Effector memory CD8-positive, alpha-beta T cell (primary cell): ENCODE results near the gene DNAH17.

Experiments
- ATAC-seq: fragments of 150-1000 bp; cut with Tn5 transposase; replicated peaks from 2 replicates; pipeline ENCODE4 v1.10.0; 2021; ENCODE audit warnings: mild to moderate bottlenecking, moderate library complexity
- DNase-seq, 3 experiments: peaks; one replicate each; pipeline ENCODE4 v3.0.0; 2021
- H3K27ac Mint-ChIP-seq, 2 donors: one replicate each; pipeline ENCODE4 v1.8.0; 2022; ENCODE audit warnings: mild to moderate bottlenecking in 2 of 2, mixed read lengths in 2 of 2, moderate library complexity in 2 of 2
- H3K27me3 Mint-ChIP-seq, 2 donors: one replicate each; pipeline ENCODE4 v1.8.0; 2022; ENCODE audit warnings: mixed read lengths in 2 of 2
- H3K36me3 Mint-ChIP-seq: one replicate; pipeline ENCODE4 v1.8.0; 2022; ENCODE audit warnings: mild to moderate bottlenecking, moderate library complexity, mixed read lengths; ENCODE audit not compliant: insufficient read depth
- H3K4me1 Mint-ChIP-seq, 2 donors: one replicate each; pipeline ENCODE4 v1.8.0; 2022; ENCODE audit warnings: low read depth in 2 of 2, mixed read lengths in 2 of 2
- H3K4me3 Mint-ChIP-seq, 2 donors: one replicate each; pipeline ENCODE4 v1.8.0; 2022; ENCODE audit warnings: mild to moderate bottlenecking in 2 of 2, mixed read lengths in 2 of 2, moderate library complexity in 2 of 2
- H3K9me3 Mint-ChIP-seq, 2 donors: one replicate each; pipeline ENCODE4 v1.8.0; 2022; ENCODE audit warnings: mixed read lengths in 2 of 2

Gene DNAH17

GRCh38 chr17:78493853-78494695, 83.1 kb downstream of the DNAH17 start:
- H3K36me3 Mint-ChIP-seq = peaks cover 3% of the 10 kb centered on the region
- no peaks in the 10 kb centered on the region for H3K9me3 Mint-ChIP-seq
- no peak overlapping the region for H3K4me3 Mint-ChIP-seq
- ATAC-seq (no peak), DNase-seq (no peak)
- H3K27me3 Mint-ChIP-seq = peaks cover 7 to 16% of the 10 kb centered on the region in 2 donors
- no peaks in the 10 kb centered on the region for H3K4me1 Mint-ChIP-seq
- H3K27ac Mint-ChIP-seq = no peak overlapping the region

DNA sequence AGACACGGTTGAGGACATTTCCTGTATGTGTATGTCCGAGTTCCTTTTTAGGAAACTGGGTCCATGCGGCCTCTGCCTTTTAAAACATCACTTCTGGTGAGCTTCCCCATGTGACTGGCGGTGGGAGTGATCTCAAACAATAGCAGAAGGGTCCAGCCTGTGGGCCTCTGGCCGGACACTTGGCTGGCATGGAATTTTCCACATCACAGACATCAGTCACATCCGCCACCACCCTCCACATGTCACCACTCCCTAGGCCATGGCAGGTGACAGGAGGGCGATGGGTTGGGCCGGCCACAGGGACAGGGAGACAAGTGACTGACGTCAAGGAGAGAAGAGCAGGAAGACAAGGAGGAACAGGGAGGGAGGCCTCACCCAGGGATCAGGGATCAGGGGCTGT, 83.7 kb downstream of the DNAH17 start:
- ATAC-seq = no peak

GRCh38 chr17:78492116-78492799, 84.9 kb downstream of the DNAH17 start:
- Mint-ChIP-seq H3K27me3 (peaks cover 0 to 6% of the 10 kb centered on the region in 2 donors), H3K27ac (no peak overlapping the region), H3K36me3 (peaks cover 3% of the 10 kb centered on the region), H3K9me3 (no peaks in the 10 kb centered on the region), H3K4me1 (no peaks in the 10 kb centered on the region), H3K4me3 (no peak overlapping the region)
- ATAC-seq (no peak), DNase-seq (no peak)

More for the DNA sequence above, 83.7 kb downstream of the DNAH17 start:
- Mint-ChIP-seq H3K4me1 (no peaks in the 10 kb centered on the region), H3K9me3 (no peaks in the 10 kb centered on the region), H3K4me3 (no peak overlapping the region), H3K27ac (peak overlapping the region in 1 of 2 donors; percentile 51), H3K27me3 (peaks cover 3 to 10% of the 10 kb centered on the region in 2 donors), H3K36me3 (peaks cover 3% of the 10 kb centered on the region)
- DNase-seq = no peak

GRCh38 chr17:78491236-78492115, 85.7 kb downstream of the DNAH17 start:
- peak overlapping the region in 1 of 2 donors; percentile 65 for H3K27ac Mint-ChIP-seq
- H3K4me3 Mint-ChIP-seq = no peak overlapping the region
- DNase-seq (no peak), ATAC-seq (no peak)
- H3K4me1 Mint-ChIP-seq = no peaks in the 10 kb centered on the region
- H3K9me3 Mint-ChIP-seq = no peaks in the 10 kb centered on the region
- peaks cover 0 to 6% of the 10 kb centered on the region in 2 donors for H3K27me3 Mint-ChIP-seq
- H3K36me3 Mint-ChIP-seq = peaks cover 3% of the 10 kb centered on the region

DNA sequence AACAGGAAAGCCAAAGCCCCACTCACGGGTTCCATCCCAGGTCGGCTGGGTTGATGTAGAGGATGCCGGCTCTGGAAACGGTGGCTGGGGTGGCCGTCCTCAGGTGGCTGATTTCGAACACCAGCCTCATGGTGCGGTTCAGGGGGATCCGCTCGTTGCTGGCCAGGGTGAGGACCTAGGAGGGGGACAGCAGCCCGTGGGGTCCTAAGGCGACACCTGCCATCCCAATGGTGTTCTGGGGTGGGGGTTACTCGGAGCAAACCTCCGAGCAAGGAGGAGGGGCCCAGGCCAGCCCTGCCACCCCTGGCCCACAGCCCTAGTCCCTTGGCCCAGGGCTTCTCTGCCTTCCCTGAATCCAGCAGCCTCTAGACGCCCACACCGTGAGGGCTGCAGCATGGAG, 86.5 kb downstream of the DNAH17 start:
- H3K36me3 Mint-ChIP-seq = peaks cover 3% of the 10 kb centered on the region
- H3K27me3 Mint-ChIP-seq = peaks cover 0 to 6% of the 10 kb centered on the region in 2 donors
- DNase-seq = no peak
- no peak for ATAC-seq
- H3K27ac Mint-ChIP-seq = peak overlapping the region in 1 of 2 donors; percentile 39
- H3K4me1 Mint-ChIP-seq = no peaks in the 10 kb centered on the region
- H3K4me3 Mint-ChIP-seq = no peak overlapping the region
- no peaks in the 10 kb centered on the region for H3K9me3 Mint-ChIP-seq

DNA sequence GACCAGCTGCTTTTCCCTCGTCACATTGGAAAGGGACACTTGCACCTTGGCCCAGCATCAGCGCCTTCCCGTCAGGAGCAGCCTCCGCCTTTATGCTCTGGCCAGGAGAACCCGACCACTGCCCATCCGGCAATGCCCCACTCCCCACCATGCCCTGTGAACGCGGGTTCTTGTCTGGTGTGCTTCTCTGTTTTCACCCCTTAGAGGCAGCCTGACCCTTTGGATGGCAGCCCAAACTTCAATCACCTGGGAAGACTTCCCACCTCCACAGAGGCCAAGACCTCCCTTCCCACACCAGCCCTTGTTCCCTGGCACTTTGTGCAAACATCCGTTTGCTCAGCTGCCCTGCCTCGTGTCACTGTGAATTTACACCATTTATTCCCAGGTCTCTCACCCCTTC, 87.0 kb downstream of the DNAH17 start:
- Mint-ChIP-seq H3K4me1 (peaks cover 0 to 1% of the 10 kb centered on the region in 2 donors), H3K27me3 (peaks cover 0 to 9% of the 10 kb centered on the region in 2 donors), H3K4me3 (no peak overlapping the region), H3K27ac (peak overlapping the region; percentile 39 to 49), H3K36me3 (peaks cover 3% of the 10 kb centered on the region), H3K9me3 (no peaks in the 10 kb centered on the region)
- DNase-seq = no peak
- ATAC-seq = no peak

DNA sequence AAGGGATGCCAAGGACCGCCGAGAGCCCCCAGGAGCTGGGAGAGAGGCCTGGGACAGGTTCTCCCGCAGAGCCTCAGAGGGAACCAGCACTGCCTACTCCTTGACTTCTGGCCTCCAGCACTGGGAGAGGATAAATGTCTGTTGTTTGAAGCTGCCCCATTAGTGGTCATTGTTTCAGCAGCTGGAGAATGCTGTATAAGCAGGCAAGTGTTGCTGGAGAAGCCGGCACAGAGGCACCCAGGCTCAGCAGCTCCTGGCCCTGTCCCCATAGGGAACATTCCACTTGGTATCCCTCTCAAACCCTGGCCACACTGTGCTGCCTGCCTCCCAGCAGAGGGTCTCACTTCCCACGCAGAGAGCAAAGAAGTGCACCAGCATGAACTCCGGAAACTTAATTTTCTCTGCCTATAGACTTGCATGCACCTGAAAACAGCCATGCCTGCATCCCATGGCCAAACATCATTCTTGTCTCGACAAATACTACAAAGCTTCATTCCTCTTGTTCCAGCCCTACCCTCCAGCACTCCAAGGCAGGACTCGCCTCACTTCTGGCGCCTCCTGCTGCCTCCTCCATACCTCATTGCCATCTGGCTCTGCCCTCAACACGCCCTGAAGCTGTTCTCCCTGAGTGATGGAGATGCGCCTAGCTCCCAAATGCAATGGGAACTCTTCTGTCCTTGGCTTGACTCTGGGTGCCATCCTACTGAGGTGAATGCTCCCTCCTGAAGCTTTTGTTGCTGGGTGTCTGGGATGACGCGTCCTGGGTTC, 88.1 kb downstream of the DNAH17 start:
- DNase-seq = no peak
- no peak overlapping the region for H3K4me3 Mint-ChIP-seq
- peaks cover 10 to 20% of the 10 kb centered on the region in 2 donors for H3K27me3 Mint-ChIP-seq
- no peaks in the 10 kb centered on the region for H3K9me3 Mint-ChIP-seq
- peaks cover 3% of the 10 kb centered on the region for H3K36me3 Mint-ChIP-seq
- peaks cover 4 to 9% of the 10 kb centered on the region in 2 donors for H3K4me1 Mint-ChIP-seq
- H3K27ac Mint-ChIP-seq = peak overlapping the region in 1 of 2 donors; percentile 26
- no peak for ATAC-seq

DNA sequence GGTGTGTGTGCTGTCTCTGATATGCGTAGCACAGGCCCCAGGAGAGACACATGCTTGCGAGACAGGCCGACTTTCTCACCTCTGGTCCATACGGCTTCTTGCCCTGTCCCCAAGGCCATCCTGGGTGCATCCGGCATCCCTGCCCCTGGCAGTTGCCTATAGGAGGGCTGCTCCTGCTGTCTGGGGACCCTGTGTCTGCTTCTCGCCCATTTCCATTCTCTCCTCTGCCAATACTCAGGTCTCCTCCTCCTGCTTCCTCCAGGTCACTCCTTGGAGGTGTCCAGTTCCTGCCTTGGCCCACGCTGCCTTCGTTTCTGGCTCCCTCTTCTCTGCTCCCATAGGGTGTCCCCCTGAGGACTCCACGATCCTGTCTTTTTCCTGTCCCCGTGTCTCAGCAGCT, 89.0 kb downstream of the DNAH17 start:
- H3K36me3 Mint-ChIP-seq = peaks cover 3% of the 10 kb centered on the region
- H3K9me3 Mint-ChIP-seq = no peaks in the 10 kb centered on the region
- peaks cover 13 to 21% of the 10 kb centered on the region in 2 donors for H3K27me3 Mint-ChIP-seq
- H3K27ac Mint-ChIP-seq = no peak overlapping the region
- ATAC-seq = no peak
- no peak overlapping the region for H3K4me3 Mint-ChIP-seq
- peaks cover 4 to 9% of the 10 kb centered on the region in 2 donors for H3K4me1 Mint-ChIP-seq
- DNase-seq = no peak

GRCh38 chr17:78486946-78487680, 90.1 kb downstream of the DNAH17 start:
- peaks cover 4 to 9% of the 10 kb centered on the region in 2 donors for H3K4me1 Mint-ChIP-seq
- peak overlapping the region in 1 of 2 donors; percentile 53 for H3K27ac Mint-ChIP-seq
- no peak overlapping the region for H3K4me3 Mint-ChIP-seq
- DNase-seq (no peak), ATAC-seq (no peak)
- peaks cover 3% of the 10 kb centered on the region for H3K36me3 Mint-ChIP-seq
- peaks cover 23 to 30% of the 10 kb centered on the region in 2 donors for H3K27me3 Mint-ChIP-seq
- no peaks in the 10 kb centered on the region for H3K9me3 Mint-ChIP-seq

DNA sequence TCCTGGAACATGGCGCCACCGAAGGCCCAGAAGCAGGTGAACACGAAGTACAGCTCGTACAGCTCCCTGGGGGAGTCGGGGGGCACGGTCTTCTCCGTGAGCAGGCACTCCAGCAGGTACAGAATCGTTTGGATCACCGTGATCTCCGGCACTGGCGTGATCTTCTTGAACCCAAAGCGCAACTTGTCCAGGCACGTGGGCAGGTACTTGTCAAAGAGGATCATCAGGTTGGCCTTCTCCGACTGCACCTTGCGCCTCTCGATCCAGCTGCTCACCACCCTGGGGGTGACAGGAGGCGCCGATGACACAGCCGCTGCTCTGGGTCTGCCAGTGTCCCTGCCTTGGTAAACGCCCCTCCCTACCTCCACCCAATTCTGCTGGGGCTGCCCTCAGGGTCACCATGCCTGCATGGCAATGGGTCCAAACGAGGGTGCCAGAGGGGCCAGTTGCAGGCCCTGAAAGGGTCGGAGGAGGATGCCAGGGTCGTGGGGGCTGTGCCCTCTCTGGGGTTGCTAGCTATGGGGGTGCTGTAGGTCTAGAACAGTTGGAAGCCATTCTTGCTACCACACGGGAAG, 90.9 kb downstream of the DNAH17 start:
- Mint-ChIP-seq H3K9me3 (no peaks in the 10 kb centered on the region), H3K4me1 (peaks cover 4 to 9% of the 10 kb centered on the region in 2 donors), H3K4me3 (no peak overlapping the region), H3K36me3 (peaks cover 3% of the 10 kb centered on the region), H3K27ac (no peak overlapping the region), H3K27me3 (peaks cover 25 to 33% of the 10 kb centered on the region in 2 donors)
- DNase-seq (no peak), ATAC-seq (no peak)

- DNase-seq (no peak), ATAC-seq (no peak)
- Mint-ChIP-seq H3K27me3 (peaks cover 25 to 33% of the 10 kb centered on the region in 2 donors), H3K9me3 (no peaks in the 10 kb centered on the region), H3K27ac (no peak overlapping the region), H3K36me3 (peaks cover 3% of the 10 kb centered on the region), H3K4me1 (peaks cover 4 to 9% of the 10 kb centered on the region in 2 donors), H3K4me3 (no peak overlapping the region)
These were observed 91.7 kb downstream of the DNAH17 start for GRCh38 chr17:78485290-78486168.
